Measurements from ENCODE around the gene PLCD4. TPM values are rescaled to one million over a fixed set of nuclear protein-coding genes. Genes with fewer than 3 reads are reported as not detected.

Gene PLCD4
- total RNA-seq, 4 donors from 2014 or later: 21.6 to 60.9 (median 43.7) TPM

DNA sequence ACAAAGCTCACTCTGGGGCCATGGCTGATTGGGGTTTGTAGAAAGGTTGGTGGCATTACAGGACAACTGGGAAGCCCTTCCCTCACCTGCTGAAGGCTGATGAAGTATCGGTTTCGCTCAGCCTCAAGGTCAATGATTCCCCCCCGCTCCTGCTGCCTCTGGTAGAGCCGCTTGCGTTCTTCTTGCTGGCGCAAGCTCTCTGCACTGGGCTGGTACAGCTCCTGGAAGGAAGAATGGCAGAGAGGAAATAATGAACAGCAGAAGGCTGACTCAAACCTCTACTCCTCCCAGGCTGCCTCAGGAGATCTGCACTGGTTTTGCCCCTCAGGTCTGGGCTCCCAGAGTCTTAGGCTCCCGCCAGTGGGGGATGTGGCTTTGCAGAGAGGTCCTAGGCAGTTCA, 57.0 kb downstream of the PLCD4 start:
- Histone ChIP-seq H3K27ac (no peak overlapping the region), H3K27me3 (no peaks in the 10 kb centered on the region), H3K36me3 (peaks cover 0 to 70% of the 10 kb centered on the region in 2 donors), H3K4me3 (no peak overlapping the region), H3K9me3 (no peaks in the 10 kb centered on the region), H3K4me1 (peaks cover 8 to 10% of the 10 kb centered on the region in 2 donors)
- DNase-seq: no peak
- intact Hi-C loops (cut with DNase I; ENCODE audit: low total_unique reads): no loop called here
- TF ChIP-seq, protein P1, sequence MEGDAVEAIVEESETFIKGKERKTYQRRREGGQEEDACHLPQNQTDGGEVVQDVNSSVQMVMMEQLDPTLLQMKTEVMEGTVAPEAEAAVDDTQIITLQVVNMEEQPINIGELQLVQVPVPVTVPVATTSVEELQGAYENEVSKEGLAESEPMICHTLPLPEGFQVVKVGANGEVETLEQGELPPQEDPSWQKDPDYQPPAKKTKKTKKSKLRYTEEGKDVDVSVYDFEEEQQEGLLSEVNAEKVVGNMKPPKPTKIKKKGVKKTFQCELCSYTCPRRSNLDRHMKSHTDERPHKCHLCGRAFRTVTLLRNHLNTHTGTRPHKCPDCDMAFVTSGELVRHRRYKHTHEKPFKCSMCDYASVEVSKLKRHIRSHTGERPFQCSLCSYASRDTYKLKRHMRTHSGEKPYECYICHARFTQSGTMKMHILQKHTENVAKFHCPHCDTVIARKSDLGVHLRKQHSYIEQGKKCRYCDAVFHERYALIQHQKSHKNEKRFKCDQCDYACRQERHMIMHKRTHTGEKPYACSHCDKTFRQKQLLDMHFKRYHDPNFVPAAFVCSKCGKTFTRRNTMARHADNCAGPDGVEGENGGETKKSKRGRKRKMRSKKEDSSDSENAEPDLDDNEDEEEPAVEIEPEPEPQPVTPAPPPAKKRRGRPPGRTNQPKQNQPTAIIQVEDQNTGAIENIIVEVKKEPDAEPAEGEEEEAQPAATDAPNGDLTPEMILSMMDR (IDR thresholded peaks at IDR 0.05 in 4 of 5, conservative IDR thresholded peaks at IDR 0.05 in 1 of 5): no peak
- TF ChIP-seq POLR2A (IDR thresholded peaks at IDR 0.05): no peak
- ATAC-seq: no peak
- in situ Hi-C loops (cut with MboI; ENCODE audit: low sequenced_read_pairs in 4 of 4): loop anchor here in 3 of 4 donors (25.0 kb wide), 3 partner anchors 252 to 723 kb away; partner anchors contain the start of genes TMBIM1 (in 3 of the 3), VIL1 (in 2 of the 3) and DNPEP (in 1 of the 3)

DNA sequence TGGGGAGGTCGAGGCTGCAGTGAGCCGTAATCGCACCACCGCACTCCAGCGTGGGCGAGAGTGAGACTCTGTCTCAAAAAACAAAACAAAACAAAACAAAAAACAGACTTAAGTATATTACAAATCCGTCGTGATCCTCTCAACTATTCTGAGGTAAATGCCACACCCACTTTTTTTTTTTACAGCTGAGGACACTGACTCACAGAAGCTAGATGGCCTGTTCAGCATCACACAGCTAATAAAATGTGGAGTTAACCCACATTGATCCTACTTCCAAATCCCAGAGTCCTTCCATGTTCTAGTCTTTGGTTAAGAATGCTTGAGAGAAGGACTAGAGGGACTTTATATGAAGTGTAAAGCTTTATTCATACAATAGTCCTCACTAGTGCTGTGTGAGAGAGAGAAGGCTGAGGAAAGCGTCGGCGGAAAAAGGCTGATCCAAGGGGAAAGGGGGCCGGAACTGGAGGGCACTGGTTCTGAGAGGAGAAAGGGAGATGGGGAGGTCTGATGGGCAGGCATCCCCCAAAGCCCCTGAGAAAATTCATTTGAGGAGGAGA, 63.5 kb downstream of the PLCD4 start:
- in situ Hi-C loops (cut with MboI; ENCODE audit: low sequenced_read_pairs in 4 of 4) (loop anchor here in 3 of 4 donors (25.0 kb wide), 3 partner anchors 259 to 716 kb away; partner anchors contain the start of genes TMBIM1 (in 3 of the 3), VIL1 (in 2 of the 3) and DNPEP (in 1 of the 3)), intact Hi-C loops (cut with DNase I; ENCODE audit: low total_unique reads) (loop anchor here (2.0 to 5.0 kb wide), 2 partner anchors 40 to 274 kb away; partner anchors contain the start of genes CTDSP1 and TTLL4)
- Histone ChIP-seq H3K27me3 (no peaks in the 10 kb centered on the region), H3K4me3 (peak overlapping the region; percentile 76 to 97 (median 89)), H3K27ac (peak overlapping the region; percentile 73 to 84 (median 82)), H3K4me1 (peaks cover 13% of the 10 kb centered on the region in 2 donors), H3K9me3 (no peaks in the 10 kb centered on the region), H3K36me3 (peaks cover 0 to 31% of the 10 kb centered on the region in 2 donors)
- DNase-seq (no peak), ATAC-seq (peak in 1 of 2 donors; percentile 25)
- TF ChIP-seq, protein P1 (IDR thresholded peaks at IDR 0.05 in 4 of 5, conservative IDR thresholded peaks at IDR 0.05 in 1 of 5): no peak
- TF ChIP-seq POLR2A (IDR thresholded peaks at IDR 0.05): no peak

DNA sequence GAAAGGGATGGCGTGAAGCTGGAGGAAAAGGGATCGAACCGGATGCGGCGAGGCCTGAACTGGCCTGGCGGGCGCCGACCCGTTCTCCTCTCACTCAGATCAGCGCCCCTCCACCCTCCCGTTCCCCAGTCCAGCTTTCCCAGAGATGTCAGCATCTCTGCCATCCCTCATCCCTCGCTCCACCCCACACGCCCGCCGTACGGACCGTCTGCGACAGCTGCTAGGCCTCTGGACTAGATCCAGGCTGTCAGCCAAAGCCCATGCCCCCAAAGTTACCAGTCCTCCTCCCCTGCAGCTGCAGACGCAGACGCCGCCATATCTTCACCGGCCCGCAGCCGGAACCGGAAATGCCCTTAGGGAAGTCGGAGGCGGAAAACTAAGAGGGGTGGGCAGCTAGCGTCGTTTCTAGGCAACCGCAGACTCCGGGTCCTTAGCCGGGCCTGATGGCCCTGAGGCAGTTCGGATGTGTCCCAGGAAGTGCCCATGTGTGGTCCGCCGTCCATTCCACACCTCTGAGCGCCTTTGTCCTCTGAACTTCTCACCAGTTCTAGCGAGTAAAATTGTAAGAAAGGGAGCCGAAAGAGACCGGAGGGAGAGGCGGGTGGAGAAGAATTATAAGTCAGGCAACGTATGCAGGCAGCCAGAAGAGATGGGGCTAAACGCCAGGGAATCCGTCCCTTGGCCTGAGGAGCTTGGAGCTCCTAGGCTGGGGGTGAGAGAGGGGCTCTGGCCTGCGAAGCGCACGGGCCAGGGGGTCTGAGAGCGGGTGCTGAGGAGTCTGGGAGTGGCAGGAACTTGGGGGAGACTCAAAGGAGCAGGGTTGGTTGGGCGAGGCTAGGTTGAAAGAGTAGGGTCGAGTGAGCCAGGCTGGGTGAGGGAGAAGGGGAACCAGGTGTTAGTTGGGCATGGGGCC, 64.2 kb downstream of the PLCD4 start, which contains the start of the genes RNF25 and STK36:
TSS of gene RNF25 (minus strand) at position 349 of the 913 bp plus-strand sequence. CDS start at position 317, 32 bp downstream.
TSS of gene STK36 (plus strand) at position 433 of the 913 bp plus-strand sequence. CDS start 744 bp downstream, outside the sequence.
- intact Hi-C loops (cut with DNase I; ENCODE audit: low total_unique reads): loop anchor here (1.0 to 5.0 kb wide), 3 partner anchors 13 to 275 kb away; partner anchors contain the start of genes BCS1L, CTDSP1, TTLL4 and ZNF142
- Histone ChIP-seq H3K9me3 (no peaks in the 10 kb centered on the region), H3K27me3 (no peaks in the 10 kb centered on the region), H3K4me1 (peaks cover 13% of the 10 kb centered on the region in 2 donors), H3K36me3 (peaks cover 0 to 27% of the 10 kb centered on the region in 2 donors), H3K27ac (peak within 1 kb of the TSS; percentile 73 to 84 (median 82)), H3K4me3 (peak within 1 kb of the TSS; percentile 76 to 97 (median 89))
- DNase-seq: peak; percentile 70 to 75
- TF ChIP-seq, protein P1 (IDR thresholded peaks at IDR 0.05 in 4 of 5, conservative IDR thresholded peaks at IDR 0.05 in 1 of 5): no peak
- TF ChIP-seq POLR2A (IDR thresholded peaks at IDR 0.05): peak; percentile 50 to 79
- peak; percentile 97 for ATAC-seq
- in situ Hi-C loops (cut with MboI; ENCODE audit: low sequenced_read_pairs in 4 of 4): loop anchor here in 3 of 4 donors (25.0 kb wide), 3 partner anchors 260 to 715 kb away; partner anchors contain the start of genes TMBIM1 (in 3 of the 3), VIL1 (in 2 of the 3) and DNPEP (in 1 of the 3)

DNA sequence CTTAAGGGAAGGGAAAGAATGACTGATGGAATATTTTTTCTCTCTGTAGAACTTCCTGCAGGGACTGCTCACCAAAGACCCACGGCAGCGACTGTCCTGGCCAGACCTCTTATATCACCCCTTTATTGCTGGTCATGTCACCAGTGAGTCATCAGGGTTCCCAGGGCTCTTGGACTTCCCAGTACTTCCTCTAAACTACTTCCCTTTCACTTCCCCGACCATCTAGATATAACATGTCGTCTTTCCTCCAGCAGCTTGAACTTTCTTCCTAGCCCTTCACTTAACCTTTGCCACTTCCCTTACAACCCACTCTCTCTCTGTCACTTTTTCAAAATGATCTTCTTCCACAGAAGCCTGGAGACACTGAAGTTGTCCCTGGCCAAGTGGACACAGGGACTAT, 71.4 kb downstream of the PLCD4 start:
- ATAC-seq (no peak), DNase-seq (no peak)
- H3K27ac ChIP-seq: no peak overlapping the region
- intact Hi-C loops (cut with DNase I; ENCODE audit: low total_unique reads) (no loop called here), in situ Hi-C loops (cut with MboI; ENCODE audit: low sequenced_read_pairs in 4 of 4) (loop anchor here in 2 of 4 donors (25.0 kb wide), 1 partner anchor 267 kb away; the partner anchor contains the start of gene VIL1 (in 2 of the 2))
- peaks cover 0 to 13% of the 10 kb centered on the region in 2 donors for H3K36me3 ChIP-seq
- no peaks in the 10 kb centered on the region for H3K9me3 ChIP-seq
- no peaks in the 10 kb centered on the region for H3K27me3 ChIP-seq
- TF ChIP-seq, protein P1 (IDR thresholded peaks at IDR 0.05 in 4 of 5, conservative IDR thresholded peaks at IDR 0.05 in 1 of 5): no peak
- no peak for TF ChIP-seq POLR2A (IDR thresholded peaks at IDR 0.05)
- no peaks in the 10 kb centered on the region for H3K4me1 ChIP-seq
- no peak overlapping the region for H3K4me3 ChIP-seq

Data from gastrocnemius medialis (tissue), 4 donors.